SW480 (cell line): Measurements from ENCODE around the gene AGRN.
"Not testable (repeated sequence)": the region's sequence is repeated elsewhere in the genome, so short reads cannot be mapped to it uniquely, and the experiment has no call there.

Experiments used
- DNase-seq: peaks from one replicate; pipeline ENCODE4 v3.0.0-alpha.2; 2016; ENCODE audit warnings: low spot score

AGRN gene

GRCh38 chr1:1092149-1092855, 72.4 kb downstream of the AGRN start:
- DNase-seq, result no peak

DNA sequence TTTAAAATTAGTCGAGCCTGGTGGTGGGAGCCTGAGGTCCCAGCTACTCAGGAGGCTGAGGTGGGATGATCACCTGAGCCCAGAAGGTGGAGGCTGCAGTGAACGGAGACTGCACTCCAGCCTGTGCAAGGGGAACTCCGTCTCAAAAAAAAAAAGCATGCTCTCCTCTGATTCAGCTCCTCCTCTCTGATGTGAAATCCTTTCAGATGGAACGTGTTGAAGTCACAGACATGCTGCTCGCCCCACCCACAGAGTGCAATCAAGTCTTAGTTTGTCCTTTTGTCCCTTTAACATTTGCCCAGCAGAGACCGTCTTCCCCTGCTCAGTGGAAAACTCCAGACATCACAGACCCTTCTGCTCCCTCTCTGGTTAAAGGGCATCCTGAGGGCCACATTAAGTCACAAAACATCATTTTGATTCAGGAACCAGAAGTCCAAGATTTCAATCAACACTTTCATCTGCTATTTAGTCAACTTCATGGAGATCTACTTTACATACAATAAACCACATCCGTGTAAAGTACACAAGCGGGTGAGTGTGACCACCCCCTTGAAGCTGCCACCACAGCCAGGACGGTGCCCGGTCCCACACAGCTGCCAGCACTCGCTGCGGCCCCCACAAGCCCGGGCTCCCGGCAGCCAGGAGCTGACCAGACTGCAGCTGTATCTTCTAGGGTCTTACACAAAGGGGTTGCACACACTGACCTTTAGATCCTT, 73.1 kb downstream of the AGRN start:
- no peak for DNase-seq

GRCh38 chr1:1093610-1093943, 73.7 kb downstream of the AGRN start:
- no peak for DNase-seq

DNA sequence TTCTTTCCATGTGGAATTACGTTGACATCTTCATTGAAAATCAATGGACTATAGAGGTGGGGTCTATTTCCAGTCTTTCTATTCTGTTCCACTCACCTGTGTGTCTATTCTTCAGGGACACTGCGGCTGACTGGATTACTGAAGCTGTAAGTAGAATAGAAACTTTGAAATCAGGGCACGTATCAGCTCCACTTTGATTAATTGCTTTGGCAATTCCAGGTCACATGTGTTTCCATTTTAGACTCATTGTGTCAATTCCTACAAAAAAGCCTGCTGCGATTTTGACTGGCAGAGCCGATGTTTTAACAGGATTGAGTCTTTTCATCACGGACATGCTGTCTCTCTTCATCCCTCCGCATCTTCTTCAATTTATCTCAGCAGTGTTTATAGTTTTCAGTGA, 75.1 kb downstream of the AGRN start:
- no peak for DNase-seq

DNA sequence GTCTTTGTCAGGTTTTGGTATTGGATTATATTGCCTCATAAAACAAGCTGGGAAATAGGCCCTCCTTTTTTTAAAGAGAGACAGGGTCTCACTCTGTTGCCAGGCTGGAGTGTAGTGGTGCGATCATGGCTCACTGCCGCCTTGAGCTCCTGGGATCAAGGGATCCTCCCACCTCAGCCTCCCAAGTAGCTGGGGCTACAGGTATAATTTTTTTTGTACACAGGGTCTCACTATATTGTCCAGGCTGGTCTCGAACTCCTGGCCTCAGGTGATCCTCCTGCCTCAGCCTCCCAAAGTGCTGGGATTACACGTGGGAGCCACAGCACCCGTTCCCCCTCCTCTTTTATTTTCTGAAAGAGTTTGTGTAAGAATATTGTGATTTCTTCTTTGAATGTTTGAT, 76.2 kb downstream of the AGRN start:
- DNase-seq, result not testable (repeated sequence)

DNA sequence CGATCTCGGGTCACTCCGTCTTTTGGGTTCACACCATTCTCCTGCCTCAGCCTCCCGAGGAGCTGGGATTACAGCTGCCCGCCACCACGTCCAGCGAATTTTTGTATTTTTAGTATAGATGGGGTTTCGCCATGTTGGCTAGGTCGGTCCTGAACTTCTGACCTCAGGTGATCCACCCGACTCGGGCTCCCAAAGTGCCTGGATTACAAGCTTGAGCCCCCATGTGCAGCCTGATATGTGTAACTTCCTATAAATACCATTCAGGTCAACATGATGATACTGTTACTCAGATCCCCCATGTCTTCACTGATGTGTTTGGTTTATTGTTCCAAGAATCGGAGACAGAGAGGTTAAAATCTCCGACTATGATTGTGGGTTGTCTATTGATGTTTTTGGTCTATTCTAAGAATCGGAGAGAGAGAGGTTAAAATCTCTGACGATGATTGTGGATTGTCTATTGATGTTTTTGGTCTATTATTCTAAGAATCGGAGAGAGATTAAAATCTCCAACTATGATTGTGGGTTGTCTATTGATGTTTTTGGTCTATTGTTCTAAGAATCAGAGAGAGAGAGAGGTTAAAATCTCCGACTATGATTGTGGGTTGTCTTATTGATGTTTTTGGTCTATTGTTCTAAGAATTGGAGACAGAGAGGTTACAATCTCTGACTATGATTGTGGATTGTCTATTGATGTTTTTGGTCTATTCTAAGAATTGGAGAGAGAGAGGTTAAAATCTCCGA, 78.9 kb downstream of the AGRN start:
- DNase-seq, result no peak

- DNase-seq, result no peak
Observed at GRCh38 chr1:1099506-1100183, 79.7 kb downstream of the AGRN start.

- DNase-seq, result no peak
Observed at GRCh38 chr1:1100296-1100695, 80.4 kb downstream of the AGRN start.

DNA sequence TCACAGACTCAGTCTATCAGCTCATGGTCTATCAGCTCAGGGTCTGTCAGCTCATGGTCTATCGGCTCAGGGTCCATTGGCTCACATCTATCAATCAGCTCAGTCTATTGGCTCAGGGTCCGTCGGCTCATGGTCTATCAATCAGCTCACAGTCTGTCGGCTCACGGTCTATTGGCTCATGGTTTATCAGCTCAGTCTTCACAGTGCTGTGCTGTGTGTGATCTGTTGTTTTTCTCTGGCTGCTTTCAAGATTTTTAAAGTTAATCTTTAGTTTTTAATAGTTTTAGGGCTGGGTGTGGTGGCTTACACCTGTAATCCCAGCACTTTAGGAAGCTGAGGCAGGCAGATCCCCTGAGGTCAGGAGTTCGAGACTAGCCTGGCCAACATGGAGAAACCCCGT, 81.6 kb downstream of the AGRN start:
- DNase-seq, result no peak

DNA sequence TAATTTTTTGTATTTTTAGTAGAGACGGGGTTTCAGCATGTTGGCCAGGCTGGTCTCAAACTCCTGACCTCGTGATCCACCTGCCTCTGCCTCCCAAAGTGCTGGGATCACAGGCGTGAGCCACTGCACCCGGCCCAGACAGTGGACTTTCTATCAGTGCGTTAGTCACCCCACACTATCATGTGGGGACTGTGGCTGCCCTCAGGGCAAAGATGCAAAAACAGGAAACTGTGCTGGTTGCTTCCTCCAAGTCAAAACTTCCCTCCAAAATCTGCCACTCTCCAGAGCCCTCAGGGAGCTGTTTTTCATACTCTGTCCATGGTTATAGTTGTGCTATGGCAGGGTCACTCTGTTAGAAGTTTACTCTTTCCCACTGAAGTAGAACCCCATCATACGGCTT, 84.2 kb downstream of the AGRN start:
- DNase-seq, result not testable (repeated sequence)
